ENCODE data around the gene APBB2. TPM values are rescaled to one million over a fixed set of nuclear protein-coding genes. Genes with fewer than 3 reads are reported as not detected.
A peak's percentile ranks its signal among the peaks of the same experiment; 100 is the strongest.

APBB2 gene
- total and polyA plus RNA-seq, 4 donors = 22.7 to 101 (median 64.4) TPM

- Histone ChIP-seq H3K4me3 (ENCODE audit: low read length in 2 of 2) (no peak overlapping the region), H3K36me3 (ENCODE audit: control insufficient read depth in 1 of 2, insufficient read depth in 2 of 2, low read length in 1 of 2) (no peaks in the 10 kb centered on the region), H3K4me1 (ENCODE audit: control insufficient read depth in 1 of 2, insufficient read depth in 2 of 2, low read length in 2 of 2) (no peaks in the 10 kb centered on the region), H3K27ac (ENCODE audit: low read depth in 1 of 2, low read length in 2 of 2) (no peak overlapping the region), H3K9me3 (ENCODE audit: control insufficient read depth, low read length) (no peaks in the 10 kb centered on the region), H3K27me3 (ENCODE audit: control insufficient read depth in 1 of 2, insufficient read depth in 2 of 2, low read length in 1 of 2) (no peaks in the 10 kb centered on the region)
- ATAC-seq (ENCODE audit: low FRiP score) (no peak), DNase-seq (no peak)
- intact Hi-C loops (cut with DNase I) = loop anchor here in 1 of 2 donors (2.0 kb wide), 1 partner anchor 236 kb away; the partner anchor contains the start of gene APBB2
- WGBS, 2 donors = 95% methylated on average over 5 of the region's 5 CpGs
Measured at GRCh38 chr4:40978548-40978947, 235.8 kb downstream of the APBB2 start.

GRCh38 chr4:40976343-40976742 lies 238.0 kb downstream of the APBB2 start:
- H3K4me1 ChIP-seq (ENCODE audit: control insufficient read depth in 1 of 2, insufficient read depth in 2 of 2, low read length in 2 of 2) = no peaks in the 10 kb centered on the region
- no peaks in the 10 kb centered on the region for H3K36me3 ChIP-seq (ENCODE audit: control insufficient read depth in 1 of 2, insufficient read depth in 2 of 2, low read length in 1 of 2)
- no peak for ATAC-seq (ENCODE audit: low FRiP score)
- H3K27ac ChIP-seq (ENCODE audit: low read depth in 1 of 2, low read length in 2 of 2) = no peak overlapping the region
- DNase-seq = no peak
- no peaks in the 10 kb centered on the region for H3K9me3 ChIP-seq (ENCODE audit: control insufficient read depth, low read length)
- no peak overlapping the region for H3K4me3 ChIP-seq (ENCODE audit: low read length in 2 of 2)
- H3K27me3 ChIP-seq (ENCODE audit: control insufficient read depth in 1 of 2, insufficient read depth in 2 of 2, low read length in 1 of 2) = no peaks in the 10 kb centered on the region
- intact Hi-C loops (cut with DNase I) = loop anchor here in 1 of 2 donors (2.0 kb wide), 1 partner anchor 238 kb away; the partner anchor contains the start of gene APBB2

GRCh38 chr4:40972722-40973121 lies 241.6 kb downstream of the APBB2 start:
- DNase-seq = no peak
- ATAC-seq (ENCODE audit: low FRiP score) = no peak
- 93 to 98% methylated on average over 1 of the region's 1 CpG for WGBS, 2 donors
- no peak overlapping the region for H3K27ac ChIP-seq (ENCODE audit: low read depth in 1 of 2, low read length in 2 of 2)
- H3K4me3 ChIP-seq (ENCODE audit: low read length in 2 of 2) = no peak overlapping the region
- H3K4me1 ChIP-seq (ENCODE audit: control insufficient read depth in 1 of 2, insufficient read depth in 2 of 2, low read length in 2 of 2) = peaks cover under 1 to 2% of the 10 kb centered on the region in 2 donors
- intact Hi-C loops (cut with DNase I) = loop anchor here in 1 of 2 donors (5.0 kb wide), 1 partner anchor 45 kb away; no protein-coding TSS in a partner anchor
- H3K27me3 ChIP-seq (ENCODE audit: control insufficient read depth in 1 of 2, insufficient read depth in 2 of 2, low read length in 1 of 2) = no peaks in the 10 kb centered on the region
- H3K36me3 ChIP-seq (ENCODE audit: control insufficient read depth in 1 of 2, insufficient read depth in 2 of 2, low read length in 1 of 2) = no peaks in the 10 kb centered on the region
- H3K9me3 ChIP-seq (ENCODE audit: control insufficient read depth, low read length) = no peaks in the 10 kb centered on the region

GRCh38 chr4:40971338-40971737 lies 243.0 kb downstream of the APBB2 start:
- Histone ChIP-seq H3K4me3 (ENCODE audit: low read length in 2 of 2) (no peak overlapping the region), H3K36me3 (ENCODE audit: control insufficient read depth in 1 of 2, insufficient read depth in 2 of 2, low read length in 1 of 2) (no peaks in the 10 kb centered on the region), H3K27ac (ENCODE audit: low read depth in 1 of 2, low read length in 2 of 2) (no peak overlapping the region), H3K27me3 (ENCODE audit: control insufficient read depth in 1 of 2, insufficient read depth in 2 of 2, low read length in 1 of 2) (no peaks in the 10 kb centered on the region), H3K9me3 (ENCODE audit: control insufficient read depth, low read length) (no peaks in the 10 kb centered on the region), H3K4me1 (ENCODE audit: control insufficient read depth in 1 of 2, insufficient read depth in 2 of 2, low read length in 2 of 2) (peaks cover 5 to 8% of the 10 kb centered on the region in 2 donors)
- intact Hi-C loops (cut with DNase I) = loop anchor here in 1 of 2 donors (5.0 kb wide), 1 partner anchor 44 kb away; no protein-coding TSS in a partner anchor
- ATAC-seq (ENCODE audit: low FRiP score) = no peak
- DNase-seq = no peak
- WGBS, 2 donors = 46 to 54% methylated on average over 3 of the region's 3 CpGs

- Histone ChIP-seq H3K4me1 (ENCODE audit: control insufficient read depth in 1 of 2, insufficient read depth in 2 of 2, low read length in 2 of 2) (peaks cover 5 to 8% of the 10 kb centered on the region in 2 donors), H3K27ac (ENCODE audit: low read depth in 1 of 2, low read length in 2 of 2) (no peak overlapping the region), H3K4me3 (ENCODE audit: low read length in 2 of 2) (no peak overlapping the region), H3K27me3 (ENCODE audit: control insufficient read depth in 1 of 2, insufficient read depth in 2 of 2, low read length in 1 of 2) (no peaks in the 10 kb centered on the region), H3K9me3 (ENCODE audit: control insufficient read depth, low read length) (no peaks in the 10 kb centered on the region), H3K36me3 (ENCODE audit: control insufficient read depth in 1 of 2, insufficient read depth in 2 of 2, low read length in 1 of 2) (no peaks in the 10 kb centered on the region)
- ATAC-seq (ENCODE audit: low FRiP score) (no peak), DNase-seq (no peak)
- WGBS, 2 donors = 78 to 82% methylated on average over 2 of the region's 2 CpGs
- intact Hi-C loops (cut with DNase I) = no loop called here
Measured at GRCh38 chr4:40969501-40969900, 244.8 kb downstream of the APBB2 start.

GRCh38 chr4:40967550-40967949 lies 246.8 kb downstream of the APBB2 start:
- Histone ChIP-seq H3K4me3 (ENCODE audit: low read length in 2 of 2) (no peak overlapping the region), H3K4me1 (ENCODE audit: control insufficient read depth in 1 of 2, insufficient read depth in 2 of 2, low read length in 2 of 2) (peaks cover 5 to 16% of the 10 kb centered on the region in 2 donors), H3K9me3 (ENCODE audit: control insufficient read depth, low read length) (no peaks in the 10 kb centered on the region), H3K27ac (ENCODE audit: low read depth in 1 of 2, low read length in 2 of 2) (peak overlapping the region; percentile 37 to 62), H3K36me3 (ENCODE audit: control insufficient read depth in 1 of 2, insufficient read depth in 2 of 2, low read length in 1 of 2) (no peaks in the 10 kb centered on the region), H3K27me3 (ENCODE audit: control insufficient read depth in 1 of 2, insufficient read depth in 2 of 2, low read length in 1 of 2) (no peaks in the 10 kb centered on the region)
- ATAC-seq (ENCODE audit: low FRiP score) (peak; percentile 16), DNase-seq (no peak)
- intact Hi-C loops (cut with DNase I) = no loop called here
- 12 to 13% methylated on average over 6 of the region's 6 CpGs for WGBS, 2 donors

GRCh38 chr4:40966091-40966490 lies 248.3 kb downstream of the APBB2 start:
- DNase-seq (no peak), ATAC-seq (ENCODE audit: low FRiP score) (no peak)
- Histone ChIP-seq H3K27ac (ENCODE audit: low read depth in 1 of 2, low read length in 2 of 2) (no peak overlapping the region), H3K36me3 (ENCODE audit: control insufficient read depth in 1 of 2, insufficient read depth in 2 of 2, low read length in 1 of 2) (no peaks in the 10 kb centered on the region), H3K4me3 (ENCODE audit: low read length in 2 of 2) (no peak overlapping the region), H3K4me1 (ENCODE audit: control insufficient read depth in 1 of 2, insufficient read depth in 2 of 2, low read length in 2 of 2) (peaks cover 9 to 19% of the 10 kb centered on the region in 2 donors), H3K9me3 (ENCODE audit: control insufficient read depth, low read length) (no peaks in the 10 kb centered on the region), H3K27me3 (ENCODE audit: control insufficient read depth in 1 of 2, insufficient read depth in 2 of 2, low read length in 1 of 2) (no peaks in the 10 kb centered on the region)
- WGBS, 2 donors = 81 to 94% methylated on average over 5 of the region's 5 CpGs
- intact Hi-C loops (cut with DNase I) = no loop called here

- DNase-seq = no peak
- WGBS, 2 donors = 88 to 89% methylated on average over 1 of the region's 1 CpG
- Histone ChIP-seq H3K4me3 (ENCODE audit: low read length in 2 of 2) (no peak overlapping the region), H3K27me3 (ENCODE audit: control insufficient read depth in 1 of 2, insufficient read depth in 2 of 2, low read length in 1 of 2) (no peaks in the 10 kb centered on the region), H3K9me3 (ENCODE audit: control insufficient read depth, low read length) (no peaks in the 10 kb centered on the region), H3K4me1 (ENCODE audit: control insufficient read depth in 1 of 2, insufficient read depth in 2 of 2, low read length in 2 of 2) (peaks cover 9 to 19% of the 10 kb centered on the region in 2 donors), H3K27ac (ENCODE audit: low read depth in 1 of 2, low read length in 2 of 2) (peak overlapping the region; percentile 45 to 53), H3K36me3 (ENCODE audit: control insufficient read depth in 1 of 2, insufficient read depth in 2 of 2, low read length in 1 of 2) (no peaks in the 10 kb centered on the region)
- intact Hi-C loops (cut with DNase I) = no loop called here
- ATAC-seq (ENCODE audit: low FRiP score) = no peak
Measured at GRCh38 chr4:40963897-40964478, 250.4 kb downstream of the APBB2 start.

GRCh38 chr4:40962551-40963180 lies 251.7 kb downstream of the APBB2 start:
- Histone ChIP-seq H3K9me3 (ENCODE audit: control insufficient read depth, low read length) (no peaks in the 10 kb centered on the region), H3K27me3 (ENCODE audit: control insufficient read depth in 1 of 2, insufficient read depth in 2 of 2, low read length in 1 of 2) (no peaks in the 10 kb centered on the region), H3K4me3 (ENCODE audit: low read length in 2 of 2) (no peak overlapping the region), H3K27ac (ENCODE audit: low read depth in 1 of 2, low read length in 2 of 2) (no peak overlapping the region), H3K4me1 (ENCODE audit: control insufficient read depth in 1 of 2, insufficient read depth in 2 of 2, low read length in 2 of 2) (peaks cover 8 to 17% of the 10 kb centered on the region in 2 donors), H3K36me3 (ENCODE audit: control insufficient read depth in 1 of 2, insufficient read depth in 2 of 2, low read length in 1 of 2) (no peaks in the 10 kb centered on the region)
- 43 to 45% methylated on average over 7 of the region's 7 CpGs for WGBS, 2 donors
- intact Hi-C loops (cut with DNase I) = no loop called here
- ATAC-seq (ENCODE audit: low FRiP score) = no peak
- no peak for DNase-seq
